Prostate gland (tissue), 2 donors: ENCODE results near the gene MS4A6A. TPM values are rescaled to one million over a fixed set of nuclear protein-coding genes. Genes with fewer than 3 reads are reported as not detected.
"Not testable (repeated sequence)": the region's sequence is repeated elsewhere in the genome, so short reads cannot be mapped to it uniquely, and the experiment has no call there.

Experiments used
- DNase-seq: peaks from one replicate; pipeline ENCODE4 v3.0.0-alpha.2; 2019; ENCODE audit warnings: low spot score
- H3K27ac ChIP-seq, 2 donors: fragments of 200-600 bp; sonication (generic); 2 replicates each; pipeline ENCODE4 v1.5.1; 2017 to 2019
- H3K27me3 ChIP-seq: fragments of 200-600 bp; sonication (generic); replicated peaks from 2 replicates; pipeline ENCODE4 v1.5.1; 2019; ENCODE audit not compliant: insufficient read depth
- H3K36me3 ChIP-seq, 2 donors: fragments of 200-600 bp; sonication (generic); 1 replicate in 1 of 2; 2 replicates in 1 of 2; pipeline versions ENCODE4 v1.5.1 to v1.8.1; 2017 to 2019
- H3K4me1 ChIP-seq: fragments of 200-600 bp; sonication (generic); replicated peaks from 2 replicates; pipeline ENCODE4 v1.5.1; 2019
- H3K4me3 ChIP-seq, 2 donors: fragments of 200-600 bp; sonication (generic); 2 replicates each; pipeline ENCODE4 v1.5.1; 2017 to 2019
- H3K9me3 ChIP-seq: fragments of 200-600 bp; sonication (generic); 2 replicates; pipeline ENCODE4 v1.5.1; 2017
- CTCF ChIP-seq, 4 experiments: fragments of 200-600 bp in 2 of 4; fragments of 450-650 bp in 2 of 4; sonication (generic) in 2 of 4; IDR thresholded peaks; 1 replicate in 3 of 4; 2 replicates in 1 of 4; pipeline ENCODE4 v1.5.1; 2016 to 2019; ENCODE audit warnings: antibody characterized with exemption in 4 of 4, mild to moderate bottlenecking in 2 of 4, moderate library complexity in 2 of 4
- POLR2A ChIP-seq: fragments of 450-650 bp; IDR thresholded peaks from one replicate; pipeline ENCODE4 v1.6.1; 2016; ENCODE audit warnings: antibody characterized with exemption, mild to moderate bottlenecking
- POLR2AphosphoS5 ChIP-seq: sonication (generic); formaldehyde crosslinking; IDR thresholded peaks from one replicate; pipeline ENCODE4 v1.6.1; 2017; ENCODE audit warnings: antibody characterized with exemption
- WGBS: methylation state at CpG from one replicate; pipeline ENCODE4 v1.1.5; 2018; 5-methylcytosine and 5-hydroxymethylcytosine counted together
- intact Hi-C: fragments of 100-400 bp; cut with DNase I; formaldehyde crosslinking; loops from one replicate; pipeline ENCODE4 v1.14.2; 2022
- total RNA-seq, 2 donors: library from RNA; depleted of rRNA; stranded (reverse); fragments of >200 nt; gene quantifications; one replicate each; pipeline ENCODE4 v1.1.0, GENCODE V29; 2016

MS4A6A gene
- total RNA-seq, 2 donors from 2014 or later, result 13.4 to 44.1 TPM

GRCh38 chr11:60194511-60194910, 11.6 kb upstream of the MS4A6A start:
- Histone ChIP-seq H3K4me3 (no peak overlapping the region), H3K4me1 (no peaks in the 10 kb centered on the region), H3K36me3 (no peaks in the 10 kb centered on the region), H3K27ac (no peak overlapping the region), H3K9me3 (no peaks in the 10 kb centered on the region), H3K27me3 (no peaks in the 10 kb centered on the region)
- 56% methylated on average over 3 of the region's 3 CpGs for WGBS
- DNase-seq, result no peak
- no peak for TF ChIP-seq POLR2AphosphoS5
- TF ChIP-seq POLR2A, result no peak
- TF ChIP-seq CTCF (IDR thresholded peaks at IDR 0.05), result no peak
- intact Hi-C loops, result no loop called here

GRCh38 chr11:60193687-60194433, 11.0 kb upstream of the MS4A6A start:
- 18% methylated on average over 1 of the region's 1 CpG for WGBS
- no peak overlapping the region for H3K27ac ChIP-seq
- no peaks in the 10 kb centered on the region for H3K36me3 ChIP-seq
- TF ChIP-seq POLR2AphosphoS5 (no peak), POLR2A (no peak), CTCF (IDR thresholded peaks at IDR 0.05) (peak in 3 of 4 experiments; percentile 43 to 59 (median 43))
- no peaks in the 10 kb centered on the region for H3K27me3 ChIP-seq
- intact Hi-C loops, result no loop called here
- DNase-seq, result no peak
- H3K4me3 ChIP-seq, result no peak overlapping the region
- H3K4me1 ChIP-seq, result no peaks in the 10 kb centered on the region
- no peaks in the 10 kb centered on the region for H3K9me3 ChIP-seq

GRCh38 chr11:60192564-60192963, 9.7 kb upstream of the MS4A6A start:
- H3K36me3 ChIP-seq, DNase-seq, H3K4me3 ChIP-seq, H3K27me3 ChIP-seq, H3K27ac ChIP-seq, intact Hi-C loops, H3K9me3 ChIP-seq, H3K4me1 ChIP-seq: not testable (repeated sequence)
- 89% methylated on average over 4 of the region's 4 CpGs for WGBS

- H3K4me3 ChIP-seq, H3K4me1 ChIP-seq, DNase-seq, H3K9me3 ChIP-seq, intact Hi-C loops, H3K36me3 ChIP-seq, H3K27me3 ChIP-seq, H3K27ac ChIP-seq: not testable (repeated sequence)
- 37% methylated on average over 3 of the region's 3 CpGs for WGBS
Measured at GRCh38 chr11:60188481-60188880, 5.6 kb upstream of the MS4A6A start.

GRCh38 chr11:60186128-60186527, 3.2 kb upstream of the MS4A6A start:
- H3K27ac ChIP-seq, H3K9me3 ChIP-seq, DNase-seq, H3K36me3 ChIP-seq, H3K27me3 ChIP-seq, H3K4me1 ChIP-seq, intact Hi-C loops, H3K4me3 ChIP-seq: not testable (repeated sequence)
- 94% methylated on average over 2 of the region's 2 CpGs for WGBS

GRCh38 chr11:60185512-60185827, 2.6 kb upstream of the MS4A6A start:
- H3K4me1 ChIP-seq, H3K27me3 ChIP-seq, H3K4me3 ChIP-seq, intact Hi-C loops, DNase-seq, H3K9me3 ChIP-seq, H3K27ac ChIP-seq, H3K36me3 ChIP-seq: not testable (repeated sequence)
- 45% methylated on average over 2 of the region's 2 CpGs for WGBS

GRCh38 chr11:60184824-60185511, 2.1 kb upstream of the MS4A6A start:
- Histone ChIP-seq H3K4me3 (no peak overlapping the region), H3K36me3 (no peaks in the 10 kb centered on the region), H3K9me3 (no peaks in the 10 kb centered on the region), H3K27me3 (no peaks in the 10 kb centered on the region), H3K4me1 (no peaks in the 10 kb centered on the region), H3K27ac (no peak overlapping the region)
- no peak for TF ChIP-seq POLR2A
- no peak for TF ChIP-seq POLR2AphosphoS5
- TF ChIP-seq CTCF (IDR thresholded peaks at IDR 0.05), result no peak
- intact Hi-C loops, result no loop called here
- 54% methylated on average over 1 of the region's 1 CpG for WGBS
- DNase-seq, result no peak
